ENCODE measurements around the gene CFAP43. TPM values are rescaled to one million over a fixed set of nuclear protein-coding genes. Genes with fewer than 3 reads are reported as not detected.

The CFAP43 gene
- total and polyA plus RNA-seq, 9 of the 15 experiments (the other 6 are each of a cell fraction or from before 2014, with no cell fraction given): 0.07 to 0.86 (median 0.11) TPM; not detected in 1

GRCh38 chr10:104260775-104261115 lies 28.6 kb upstream of the CFAP43 start (continued):
- TF ChIP-seq GTF2B (IDR thresholded peaks at IDR 0.05; ENCODE audit: extremely low read depth, insufficient read length) (no peak), ZNF280A (IDR thresholded peaks at IDR 0.05; ENCODE audit: low read depth, partially characterized antibody) (no peak), PHF20 (IDR thresholded peaks at IDR 0.05; ENCODE audit: partially characterized antibody) (no peak), TEAD1 (CRISPR knock-in tag; IDR thresholded peaks at IDR 0.05) (no peak), TRIM24 (IDR thresholded peaks at IDR 0.05) (peak; percentile 44 to 46; a peak in 1 of 4 replicates), MIER1 (IDR thresholded peaks at IDR 0.05; ENCODE audit: low read depth) (no peak), RAD51 (IDR thresholded peaks at IDR 0.05; ENCODE audit: borderline replicate concordance, low read depth) (no peak), ZNF197 (CRISPR knock-in tag; IDR thresholded peaks at IDR 0.05; ENCODE audit: low read depth) (no peak), SMARCA4 (IDR thresholded peaks at IDR 0.05) (peak; percentile 93), RCOR1 (IDR thresholded peaks at IDR 0.05; ENCODE audit: borderline replicate concordance in 1 of 2, low read depth in 2 of 2, low read length in 2 of 2) (no peak), DIDO1 (tag; IDR thresholded peaks at IDR 0.05; ENCODE audit: low read depth) (no peak), ZBTB2 (IDR thresholded peaks at IDR 0.05) (no peak), SETDB1 (IDR thresholded peaks at IDR 0.05; ENCODE audit: low read length) (no peak), ZNF551 (CRISPR knock-in tag; IDR thresholded peaks at IDR 0.05) (no peak), MLX (CRISPR knock-in tag; conservative IDR thresholded peaks at IDR 0.05) (no peak), LARP7 (IDR thresholded peaks at IDR 0.05) (no peak), PHB2 (IDR thresholded peaks at IDR 0.05; ENCODE audit: low read depth) (no peak), ZBTB26 (CRISPR knock-in tag; IDR thresholded peaks at IDR 0.05) (no peak), TCF3 (CRISPR knock-in tag; IDR thresholded peaks at IDR 0.05) (peak; percentile 74), NUFIP1 (IDR thresholded peaks at IDR 0.05; ENCODE audit: partially characterized antibody) (no peak), ARID1B (IDR thresholded peaks at IDR 0.05) (peak; percentile 92), MYBL2 (IDR thresholded peaks at IDR 0.05; ENCODE audit: low read depth) (no peak), MYBL2 (CRISPR knock-in tag; IDR thresholded peaks at IDR 0.05; ENCODE audit: borderline replicate concordance) (no peak), ZNF780A (CRISPR knock-in tag; IDR thresholded peaks at IDR 0.05) (no peak), ZNF41 (CRISPR knock-in tag; conservative IDR thresholded peaks at IDR 0.05) (no peak), ZNF583 (CRISPR knock-in tag; IDR thresholded peaks at IDR 0.05) (no peak), KDM1A (IDR thresholded peaks at IDR 0.05) (no peak), ZBTB7A (IDR thresholded peaks at IDR 0.05; ENCODE audit: borderline replicate concordance, control insufficient read depth, low read depth, low read length) (no peak)
